GM21360 (cell line): ENCODE measurements around the gene SNTN.
"Not testable (repeated sequence)": the region's sequence is repeated elsewhere in the genome, so short reads cannot be mapped to it uniquely, and the experiment has no call there.

Experiments
- ATAC-seq: cut with Tn5 transposase; IDR thresholded peaks from one replicate; pipeline ENCODE4 v1.9.1; 2021; ENCODE audit warnings: mild to moderate bottlenecking, moderate library complexity; ENCODE audit not compliant: unreplicated experiment

The SNTN gene

GRCh38 chr3:63652066-63652725 lies at the start of gene SNTN:
SNTN (plus strand) TSS chr3:63652675; CDS start chr3:63652688, 13 bp downstream.
- ATAC-seq, result no peak

DNA sequence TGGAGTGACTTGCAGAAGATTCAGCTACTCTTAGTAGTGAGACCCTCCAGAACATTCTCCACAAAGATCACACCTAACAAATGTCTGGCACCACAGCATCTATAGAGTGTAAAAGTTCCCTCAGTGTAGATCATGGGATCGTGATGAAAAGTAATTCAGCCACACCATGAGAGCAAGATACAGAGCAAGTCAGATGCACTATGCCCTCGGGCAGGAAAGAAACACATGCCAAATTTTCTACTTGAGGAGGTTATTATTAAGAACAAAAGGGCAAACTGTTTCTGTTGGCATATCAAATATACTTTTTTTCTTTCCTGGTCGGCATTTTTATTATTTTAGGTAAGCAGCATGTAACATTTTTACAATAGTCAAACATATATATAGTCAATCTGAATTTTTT lies 44.8 kb upstream of the SNTN start:
- ATAC-seq, result no peak

DNA sequence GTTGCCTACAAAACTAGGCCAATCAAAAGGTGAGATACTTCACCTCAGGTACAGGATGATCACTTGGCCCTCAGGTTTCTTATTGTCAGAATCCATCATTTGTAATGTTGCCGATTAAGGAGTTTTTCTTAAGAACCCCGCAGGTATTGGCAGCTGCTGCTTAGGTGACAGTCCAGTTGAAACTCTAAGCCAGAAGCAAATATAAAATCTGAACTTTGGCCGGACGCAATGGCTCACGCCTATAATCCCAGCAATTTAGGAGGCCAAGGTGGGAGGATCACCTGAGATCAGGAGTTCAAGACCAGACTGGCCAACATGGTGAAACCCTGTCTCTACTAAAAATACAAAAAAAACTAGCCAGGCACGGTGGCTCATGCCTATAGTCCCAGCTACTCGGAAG lies 43.1 kb upstream of the SNTN start:
- ATAC-seq, result no peak

- no peak for ATAC-seq
Observed at GRCh38 chr3:63609834-63610233, 42.6 kb upstream of the SNTN start.

- ATAC-seq, result no peak
Observed at GRCh38 chr3:63611382-63611781, 41.1 kb upstream of the SNTN start.

DNA sequence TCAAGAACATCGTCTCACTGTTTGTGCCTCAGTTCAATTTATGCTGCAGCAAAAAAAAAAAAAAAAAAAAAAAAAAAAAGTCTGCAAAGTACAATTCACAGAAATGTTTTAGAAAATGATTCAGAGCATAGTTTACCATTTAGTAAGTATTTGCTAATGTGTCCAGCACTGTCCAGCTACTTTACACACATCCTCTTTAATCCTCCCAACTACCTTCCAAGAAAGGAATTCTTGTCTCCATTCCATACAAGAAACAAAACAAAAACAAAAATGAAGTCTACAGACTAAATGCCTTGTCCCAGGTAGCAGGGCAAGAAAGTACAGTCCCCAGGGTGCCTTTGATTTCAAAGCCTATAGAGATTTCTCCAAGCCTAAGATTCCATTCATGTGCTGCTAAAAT lies 38.9 kb upstream of the SNTN start:
- no peak for ATAC-seq

DNA sequence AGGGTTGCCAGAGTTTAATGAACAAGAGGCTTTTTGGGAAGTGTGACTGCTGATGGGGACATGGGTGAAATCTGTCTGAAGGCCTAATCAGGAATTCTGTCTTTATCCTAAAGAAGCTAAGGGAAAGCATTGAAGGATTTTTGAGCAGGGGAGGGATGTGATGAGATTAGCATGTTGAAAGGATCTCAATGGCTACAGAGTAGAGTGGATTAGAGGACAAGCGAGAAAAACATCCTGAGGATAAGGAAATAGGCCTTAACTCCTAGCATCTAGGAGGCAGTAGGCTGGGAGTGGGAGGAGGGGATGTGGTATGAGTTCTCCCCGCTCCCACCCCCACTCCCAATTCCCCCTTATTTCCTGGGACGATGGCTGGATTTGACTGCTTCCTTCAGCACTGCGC lies 35.1 kb upstream of the SNTN start:
- ATAC-seq, result no peak

GRCh38 chr3:63624941-63625560 lies 27.4 kb upstream of the SNTN start:
- ATAC-seq, result no peak

DNA sequence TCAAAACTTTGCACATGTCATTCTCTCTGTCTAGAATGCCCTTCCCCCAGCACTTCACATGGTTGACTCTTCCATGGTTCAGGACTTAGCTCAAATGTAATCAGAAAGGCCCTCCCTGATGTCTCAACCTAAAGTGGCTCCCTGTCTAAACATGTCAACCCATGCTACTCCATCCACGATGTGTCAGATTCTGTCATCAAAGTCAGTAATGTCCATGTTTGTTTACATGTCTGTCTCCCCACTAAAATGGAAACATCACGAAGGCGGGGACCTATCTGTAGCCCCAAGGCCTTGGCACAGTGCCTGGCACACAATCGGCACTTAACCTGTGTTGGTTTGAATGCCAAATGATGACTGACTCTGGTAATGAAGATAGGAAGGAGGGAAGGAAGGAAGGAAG lies 20.8 kb upstream of the SNTN start:
- ATAC-seq, result no peak

DNA sequence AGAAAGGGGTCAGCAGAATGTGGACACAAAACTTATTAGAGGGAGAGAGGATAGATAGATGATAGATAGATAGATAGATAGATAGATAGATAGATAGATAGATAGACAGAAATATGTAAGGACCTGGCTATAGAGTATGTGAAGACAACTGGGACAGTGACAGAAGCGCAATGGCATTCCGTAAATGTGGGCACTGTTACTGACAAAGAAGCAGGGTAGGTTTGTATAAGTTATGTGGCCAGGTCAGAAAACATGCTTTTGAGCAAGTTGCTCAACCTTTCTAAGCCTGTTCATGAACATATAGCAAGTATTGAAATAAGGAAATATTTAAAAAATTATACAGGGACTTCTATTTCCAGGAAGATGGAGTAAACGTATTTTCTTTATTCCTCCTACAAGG lies 17.3 kb upstream of the SNTN start:
- no peak for ATAC-seq

DNA sequence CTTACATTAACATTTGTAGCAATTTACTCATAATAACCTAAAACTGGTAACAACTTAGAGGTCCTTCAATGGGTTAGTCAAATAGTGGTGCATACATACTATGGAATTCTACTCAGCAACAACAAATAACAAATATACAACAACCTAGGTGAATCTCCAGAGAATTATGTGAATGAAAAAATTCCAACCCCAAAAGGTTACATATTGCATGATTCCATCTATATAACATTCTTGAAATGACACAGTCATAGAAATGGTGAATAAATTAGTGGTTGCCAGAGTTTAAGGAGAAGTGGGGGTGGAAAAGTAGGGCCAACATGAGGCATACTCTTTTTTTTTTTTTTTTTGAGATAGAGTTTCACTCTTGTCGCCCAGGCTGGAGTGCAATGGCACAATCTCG lies 12.7 kb upstream of the SNTN start:
- ATAC-seq, result no peak

- ATAC-seq, result no peak
Observed at GRCh38 chr3:63642488-63642887, 10.0 kb upstream of the SNTN start.

DNA sequence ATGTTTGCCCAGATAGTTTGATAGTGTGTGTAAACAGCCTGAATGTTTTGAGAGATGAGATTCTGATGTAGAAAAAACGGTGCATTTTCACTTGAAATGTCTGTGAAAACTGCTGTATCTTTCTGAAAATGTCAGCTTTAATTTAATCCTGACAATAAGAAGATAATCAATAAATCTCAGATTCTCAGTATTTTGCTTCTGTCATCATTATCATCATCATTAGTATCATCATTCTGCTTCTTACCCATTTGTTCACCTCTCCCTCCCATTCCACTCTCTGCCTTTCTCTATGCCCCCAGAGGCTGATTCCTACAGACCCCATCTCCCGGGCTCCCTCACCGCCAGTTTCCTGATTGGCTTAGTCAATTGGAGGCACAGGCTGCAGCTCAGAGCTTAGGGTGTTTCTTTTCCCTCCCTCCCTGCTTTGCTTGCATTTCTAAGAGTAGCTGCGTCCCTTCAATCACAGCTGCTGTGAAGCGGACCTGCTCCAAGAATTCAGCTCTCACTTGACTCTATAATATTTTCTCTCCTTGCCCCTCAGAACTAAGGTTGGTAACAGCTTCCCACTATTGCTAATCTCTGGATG lies 8.2 kb upstream of the SNTN start:
- ATAC-seq, result no peak

DNA sequence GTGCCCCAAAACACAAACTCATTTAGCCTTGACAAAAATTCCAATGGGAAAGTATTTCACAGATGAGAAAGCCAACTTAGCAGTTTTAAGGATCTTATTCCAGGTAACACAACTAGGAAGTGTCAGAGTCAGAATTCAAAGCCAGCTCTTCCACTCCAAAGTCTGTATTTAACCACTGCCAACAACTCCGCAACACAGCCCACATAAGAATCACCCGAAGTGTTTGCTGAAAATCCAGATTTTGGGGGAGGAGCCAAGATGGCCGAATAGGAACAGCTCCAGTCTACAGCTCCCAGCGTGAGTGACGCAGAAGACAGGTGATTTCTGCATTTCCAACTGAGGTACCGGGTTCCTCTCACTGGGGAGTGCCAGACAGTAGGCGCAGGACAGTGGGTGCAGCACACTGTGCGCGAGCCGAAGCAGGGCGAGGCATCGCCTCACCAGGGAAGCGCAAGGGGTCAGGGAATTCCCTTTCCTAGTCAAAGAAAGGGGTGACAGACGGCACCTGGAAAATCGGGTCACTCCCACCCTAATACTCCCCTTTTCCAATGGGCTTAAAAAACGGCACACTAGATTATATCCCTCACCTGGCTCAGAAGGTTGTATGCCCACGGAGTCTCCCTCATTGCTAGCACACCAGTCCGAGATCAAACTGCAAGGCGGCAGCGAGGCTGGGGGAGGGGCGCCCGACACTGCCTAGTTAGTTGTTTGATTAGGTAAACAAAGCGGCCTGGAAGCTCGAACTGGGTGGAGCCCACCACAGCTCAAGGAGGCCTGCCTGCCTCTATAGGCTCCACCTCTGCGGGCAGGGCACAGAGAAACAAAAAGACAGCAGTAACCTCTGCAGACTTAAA lies 7.3 kb upstream of the SNTN start:
- not testable (repeated sequence) for ATAC-seq

DNA sequence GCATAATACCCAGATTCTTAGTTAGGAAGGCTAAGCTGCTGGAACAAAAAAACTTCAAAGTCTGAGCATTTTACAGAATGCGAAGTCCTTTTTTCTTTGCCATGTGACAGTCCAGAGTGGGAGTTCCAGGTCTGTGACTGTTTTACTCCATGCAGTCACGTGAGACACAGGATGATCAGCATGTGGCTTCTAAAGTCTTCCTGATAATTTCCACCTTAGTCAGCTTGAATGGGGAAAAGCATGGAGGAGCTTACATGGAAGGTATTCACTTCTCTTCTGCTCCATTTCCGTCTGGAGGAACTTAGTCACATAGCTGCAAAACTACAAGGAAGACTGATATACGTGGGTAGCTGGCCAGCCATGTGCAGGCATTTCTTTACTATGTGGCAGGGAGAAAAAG lies 1.7 kb downstream of the SNTN start:
- no peak for ATAC-seq

DNA sequence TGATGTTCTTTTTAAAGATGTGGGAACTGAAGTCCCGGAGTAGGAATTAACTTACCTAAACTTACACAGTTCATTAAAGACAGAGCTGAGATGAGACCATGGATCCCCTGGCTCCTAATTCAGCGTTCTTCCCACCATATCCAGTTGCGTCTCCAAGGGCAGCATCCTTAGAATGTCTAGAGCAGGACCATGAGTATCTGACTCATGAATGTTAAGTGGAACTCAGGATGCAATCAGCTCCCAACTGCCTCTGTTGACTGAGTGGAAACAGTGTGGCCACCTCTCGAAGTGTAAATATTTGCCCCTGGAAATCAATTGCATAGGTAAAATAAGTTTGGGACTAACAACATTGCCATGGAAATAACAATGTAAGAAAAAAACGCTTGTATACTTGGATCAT lies 2.5 kb downstream of the SNTN start:
- no peak for ATAC-seq

DNA sequence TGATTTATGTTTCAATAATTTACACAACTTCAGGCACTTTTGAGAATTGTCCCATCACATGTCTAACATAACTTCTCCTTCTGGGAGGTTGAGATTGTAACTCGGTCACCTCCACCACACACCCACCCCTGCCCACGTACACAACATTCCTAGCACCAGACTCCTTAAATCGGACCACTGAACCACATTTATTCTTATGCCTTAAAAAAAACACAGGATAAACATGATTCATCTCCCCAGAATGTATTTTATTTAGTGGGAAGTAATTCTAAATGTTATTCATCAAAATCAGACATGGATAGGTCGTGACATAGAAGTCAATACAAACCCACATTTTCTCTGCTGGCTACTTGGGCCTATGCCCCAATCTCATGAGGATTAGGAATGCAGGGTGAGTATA lies 3.0 kb downstream of the SNTN start:
- ATAC-seq, result no peak

GRCh38 chr3:63656786-63657185 lies 4.3 kb downstream of the SNTN start:
- no peak for ATAC-seq

DNA sequence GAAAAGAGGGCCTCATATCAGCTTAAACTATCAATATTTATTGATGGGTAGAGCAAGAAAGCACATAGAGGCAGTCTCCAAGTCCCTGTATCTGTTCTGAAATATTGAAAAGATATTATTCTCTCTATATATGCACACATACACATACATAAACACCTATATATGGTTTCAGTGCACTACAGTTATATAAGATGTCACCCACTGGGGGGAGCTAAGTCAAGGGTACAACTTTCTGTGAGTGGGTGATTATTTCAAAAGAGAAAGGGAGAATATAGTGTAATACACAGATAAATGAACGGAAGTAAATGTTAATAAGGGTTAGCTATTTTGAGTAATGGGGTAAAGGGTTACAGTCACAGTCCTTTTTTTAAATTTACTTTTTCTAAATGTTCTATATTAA lies 8.8 kb downstream of the SNTN start:
- no peak for ATAC-seq

DNA sequence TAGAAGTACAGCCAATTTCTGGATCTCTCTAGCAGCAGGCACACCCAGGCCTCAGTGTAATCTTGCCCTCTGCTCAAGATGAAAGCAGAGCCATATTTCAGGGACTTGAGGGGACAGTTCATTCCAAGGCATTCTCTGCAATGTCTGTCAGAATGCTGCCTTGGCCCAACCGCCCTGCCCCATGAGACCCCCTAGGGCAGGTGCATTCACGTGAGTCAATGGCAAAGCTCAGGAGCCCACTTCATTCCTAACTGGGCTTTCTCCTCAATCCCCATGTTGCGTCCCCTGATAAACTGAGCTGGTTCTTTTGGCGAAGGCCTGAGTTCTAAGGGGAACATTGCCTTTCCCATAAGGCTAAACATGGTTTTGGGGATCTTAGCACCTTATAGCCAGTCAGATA lies 9.5 kb downstream of the SNTN start:
- no peak for ATAC-seq

DNA sequence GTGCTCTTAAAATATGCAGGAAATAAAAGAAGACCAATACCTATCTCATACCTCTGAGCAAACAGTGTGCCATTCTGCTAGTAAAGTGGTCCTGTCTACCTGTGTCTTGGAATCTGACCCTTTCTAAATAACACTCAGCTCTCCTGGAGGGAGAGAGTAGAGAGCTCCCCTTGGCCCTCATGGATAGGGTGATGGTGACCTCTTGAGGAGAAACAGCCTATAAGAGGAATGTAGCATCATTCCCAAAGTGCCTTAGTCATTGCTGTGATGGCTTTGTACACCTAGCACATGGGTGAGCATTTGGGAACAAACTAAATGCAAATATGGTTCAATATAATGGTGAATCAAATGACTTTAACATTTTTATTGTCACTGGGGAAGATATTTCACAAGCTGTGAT lies 10.0 kb downstream of the SNTN start:
- ATAC-seq, result no peak

- no peak for ATAC-seq
Observed at GRCh38 chr3:63670544-63670943, 18.1 kb downstream of the SNTN start.
